Vagina (tissue), 2 donors: Measurements from ENCODE around the gene KCNH5.

Experiments used
- CTCF ChIP-seq, 3 experiments: fragments of 450-650 bp in 2 of 3; fragments of 200-600 bp in 1 of 3; sonication (generic) in 1 of 3; IDR thresholded peaks; one replicate each; pipeline ENCODE4 v1.5.1; 2017 to 2019; ENCODE audit warnings: antibody characterized with exemption in 3 of 3, mild to moderate bottlenecking in 2 of 3, moderate library complexity in 2 of 3
- POLR2A ChIP-seq, 2 donors: fragments of 450-650 bp; IDR thresholded peaks; one replicate each; pipeline ENCODE4 v1.6.1; 2017; ENCODE audit warnings: antibody characterized with exemption in 2 of 2, mild to moderate bottlenecking in 2 of 2, moderate library complexity in 2 of 2
- POLR2AphosphoS5 ChIP-seq, 2 donors: sonication (generic); formaldehyde crosslinking; IDR thresholded peaks; one replicate each; pipeline ENCODE4 v1.9.0; 2017; ENCODE audit warnings: antibody characterized with exemption in 2 of 2, mild to moderate bottlenecking in 2 of 2, low read depth in 1 of 2; ENCODE audit not compliant: insufficient read depth in 1 of 2

DNA sequence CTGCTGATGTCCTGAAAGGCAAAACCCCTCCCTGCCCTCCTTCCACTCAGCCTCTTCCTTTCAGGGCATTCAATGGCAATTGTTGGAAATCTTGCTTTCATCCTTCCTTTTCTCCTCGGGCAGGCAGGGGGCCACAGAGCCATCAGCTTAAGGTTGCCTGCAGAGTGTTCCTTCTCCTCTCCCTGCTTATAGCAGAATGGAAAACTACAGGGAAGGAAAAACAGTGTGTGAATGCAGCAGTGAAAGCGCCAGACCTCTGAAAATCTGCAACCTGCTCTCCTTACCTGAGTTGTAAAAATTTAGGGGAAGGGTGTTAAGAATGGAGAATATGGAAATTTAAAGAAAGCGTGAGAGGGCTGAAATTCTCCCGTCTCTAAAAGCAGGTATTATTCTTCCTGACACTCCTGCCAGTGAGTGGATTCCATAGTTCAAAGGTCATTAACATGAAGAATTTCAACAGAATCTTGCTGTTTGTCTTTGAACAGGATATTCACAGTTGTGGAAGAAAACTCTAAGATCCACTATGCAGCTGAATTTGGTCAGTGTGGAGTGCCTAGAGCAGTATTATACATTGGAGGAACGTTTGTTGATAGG, 348.8 kb downstream of the KCNH5 start:
- TF ChIP-seq CTCF (IDR thresholded peaks at IDR 0.05) (no peak), POLR2A (IDR thresholded peaks at IDR 0.05) (no peak), POLR2AphosphoS5 (IDR thresholded peaks at IDR 0.05; ENCODE audit: insufficient read depth in 1 of 2, low read depth in 1 of 2) (no peak)
